Measurements from ENCODE around the gene PIK3AP1. TPM values are rescaled to one million over a fixed set of nuclear protein-coding genes. Genes with fewer than 3 reads are reported as not detected.

Gene PIK3AP1
- total and polyA plus RNA-seq, 4 donors: 27.3 to 137 (median 50.9) TPM

DNA sequence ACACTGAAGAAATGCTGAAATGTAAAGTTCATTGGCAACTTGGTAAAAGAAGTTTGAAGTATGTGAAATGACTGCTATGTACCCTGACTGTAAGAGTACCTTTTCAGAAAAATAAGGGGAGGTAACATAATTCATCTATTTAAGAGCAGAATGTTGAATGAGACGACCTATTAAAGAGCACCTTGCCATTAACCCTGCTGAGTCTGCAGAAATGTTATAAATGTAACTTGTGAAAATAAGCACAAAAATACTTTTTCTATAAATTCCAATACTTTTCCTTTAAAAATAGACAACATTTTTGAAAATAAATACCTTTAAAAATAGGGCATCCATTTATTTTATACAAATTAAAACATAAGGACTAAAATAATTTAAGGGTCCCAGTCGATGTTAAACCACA lies 141.2 kb downstream of the PIK3AP1 start:
- 83% methylated on average over 2 of the region's 2 CpGs for WGBS
- TF ChIP-seq TAF1 (conservative IDR thresholded peaks at IDR 0.05): no peak
- TF ChIP-seq RXRA (IDR thresholded peaks at IDR 0.05): no peak
- TF ChIP-seq SP1 (IDR thresholded peaks at IDR 0.05): no peak
- TF ChIP-seq RAD21 (IDR thresholded peaks at IDR 0.05): no peak
- TF ChIP-seq EGR1 (IDR thresholded peaks at IDR 0.05; ENCODE audit: low read depth in 2 of 2): no peak
- no peak for TF ChIP-seq GABPA (IDR thresholded peaks at IDR 0.05 in 1 of 2, conservative IDR thresholded peaks at IDR 0.05 in 1 of 2)
- TF ChIP-seq, protein P1, sequence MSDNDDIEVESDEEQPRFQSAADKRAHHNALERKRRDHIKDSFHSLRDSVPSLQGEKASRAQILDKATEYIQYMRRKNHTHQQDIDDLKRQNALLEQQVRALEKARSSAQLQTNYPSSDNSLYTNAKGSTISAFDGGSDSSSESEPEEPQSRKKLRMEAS (IDR thresholded peaks at IDR 0.05): no peak
- no peak for TF ChIP-seq HNF4A (conservative IDR thresholded peaks at IDR 0.05)
- TF ChIP-seq JUND (IDR thresholded peaks at IDR 0.05): no peak
- TF ChIP-seq, protein P2, sequence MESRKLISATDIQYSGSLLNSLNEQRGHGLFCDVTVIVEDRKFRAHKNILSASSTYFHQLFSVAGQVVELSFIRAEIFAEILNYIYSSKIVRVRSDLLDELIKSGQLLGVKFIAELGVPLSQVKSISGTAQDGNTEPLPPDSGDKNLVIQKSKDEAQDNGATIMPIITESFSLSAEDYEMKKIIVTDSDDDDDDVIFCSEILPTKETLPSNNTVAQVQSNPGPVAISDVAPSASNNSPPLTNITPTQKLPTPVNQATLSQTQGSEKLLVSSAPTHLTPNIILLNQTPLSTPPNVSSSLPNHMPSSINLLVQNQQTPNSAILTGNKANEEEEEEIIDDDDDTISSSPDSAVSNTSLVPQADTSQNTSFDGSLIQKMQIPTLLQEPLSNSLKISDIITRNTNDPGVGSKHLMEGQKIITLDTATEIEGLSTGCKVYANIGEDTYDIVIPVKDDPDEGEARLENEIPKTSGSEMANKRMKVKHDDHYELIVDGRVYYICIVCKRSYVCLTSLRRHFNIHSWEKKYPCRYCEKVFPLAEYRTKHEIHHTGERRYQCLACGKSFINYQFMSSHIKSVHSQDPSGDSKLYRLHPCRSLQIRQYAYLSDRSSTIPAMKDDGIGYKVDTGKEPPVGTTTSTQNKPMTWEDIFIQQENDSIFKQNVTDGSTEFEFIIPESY (IDR thresholded peaks at IDR 0.05): no peak
- TF ChIP-seq FOXA2 (IDR thresholded peaks at IDR 0.05): no peak
- TF ChIP-seq, protein P3, sequence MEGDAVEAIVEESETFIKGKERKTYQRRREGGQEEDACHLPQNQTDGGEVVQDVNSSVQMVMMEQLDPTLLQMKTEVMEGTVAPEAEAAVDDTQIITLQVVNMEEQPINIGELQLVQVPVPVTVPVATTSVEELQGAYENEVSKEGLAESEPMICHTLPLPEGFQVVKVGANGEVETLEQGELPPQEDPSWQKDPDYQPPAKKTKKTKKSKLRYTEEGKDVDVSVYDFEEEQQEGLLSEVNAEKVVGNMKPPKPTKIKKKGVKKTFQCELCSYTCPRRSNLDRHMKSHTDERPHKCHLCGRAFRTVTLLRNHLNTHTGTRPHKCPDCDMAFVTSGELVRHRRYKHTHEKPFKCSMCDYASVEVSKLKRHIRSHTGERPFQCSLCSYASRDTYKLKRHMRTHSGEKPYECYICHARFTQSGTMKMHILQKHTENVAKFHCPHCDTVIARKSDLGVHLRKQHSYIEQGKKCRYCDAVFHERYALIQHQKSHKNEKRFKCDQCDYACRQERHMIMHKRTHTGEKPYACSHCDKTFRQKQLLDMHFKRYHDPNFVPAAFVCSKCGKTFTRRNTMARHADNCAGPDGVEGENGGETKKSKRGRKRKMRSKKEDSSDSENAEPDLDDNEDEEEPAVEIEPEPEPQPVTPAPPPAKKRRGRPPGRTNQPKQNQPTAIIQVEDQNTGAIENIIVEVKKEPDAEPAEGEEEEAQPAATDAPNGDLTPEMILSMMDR (IDR thresholded peaks at IDR 0.05; ENCODE audit: low read depth, low read length, missing input control): no peak

DNA sequence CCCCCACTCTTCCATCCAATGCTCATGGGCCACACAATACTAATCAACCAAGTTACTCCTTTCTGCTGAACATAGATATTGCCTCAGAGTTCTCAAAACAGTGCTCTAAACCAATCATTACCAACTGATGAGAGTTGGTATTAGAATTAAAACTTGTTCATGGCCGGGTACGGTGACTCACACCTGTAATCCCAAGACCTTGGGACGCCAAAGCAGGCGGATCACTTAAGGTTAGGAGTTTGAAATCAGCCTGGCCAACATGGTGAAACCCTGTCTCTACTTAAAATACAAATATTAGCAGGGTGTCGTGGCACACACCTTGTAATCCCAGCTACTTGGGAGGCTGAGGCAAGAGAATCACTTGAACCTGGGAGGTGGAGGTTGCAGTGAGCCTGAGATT lies 141.7 kb downstream of the PIK3AP1 start:
- H3K36me3 ChIP-seq (ENCODE audit: control insufficient read depth in 4 of 4, insufficient read depth in 3 of 4, low read depth in 1 of 4, low read length in 3 of 4): peaks cover 0 to 9% (median 0%) of the 10 kb centered on the region in 4 donors
- H3K27ac ChIP-seq (ENCODE audit: low read depth in 1 of 2, low read length in 2 of 2): no peak overlapping the region
- no peak for DNase-seq (ENCODE audit: low spot score)
- 88% methylated on average over 5 of the region's 5 CpGs for WGBS
- H3K27me3 ChIP-seq (ENCODE audit: control insufficient read depth in 4 of 4, insufficient read depth in 4 of 4, low read length in 3 of 4): no peaks in the 10 kb centered on the region
- peaks cover 5 to 26% (median 11%) of the 10 kb centered on the region in 4 donors for H3K4me1 ChIP-seq (ENCODE audit: control insufficient read depth in 4 of 4, insufficient read depth in 4 of 4, low read length in 3 of 4)
- H3K9me3 ChIP-seq (ENCODE audit: control insufficient read depth in 4 of 4, low read length in 3 of 4): no peaks in the 10 kb centered on the region
- TF ChIP-seq JUND (IDR thresholded peaks at IDR 0.05) (no peak), NR2F2 (IDR thresholded peaks at IDR 0.05) (no peak)
- TF ChIP-seq, protein P2 (IDR thresholded peaks at IDR 0.05): no peak
- TF ChIP-seq, protein P1 (IDR thresholded peaks at IDR 0.05): no peak
- TF ChIP-seq, protein P3 (IDR thresholded peaks at IDR 0.05; ENCODE audit: low read depth, low read length, missing input control): no peak
- H3K4me3 ChIP-seq (ENCODE audit: low read depth in 1 of 3, low read length in 3 of 3): no peak overlapping the region
- no peak overlapping the region for H3K9ac ChIP-seq (ENCODE audit: low read depth in 1 of 2, low read length in 2 of 2)

More for the DNA sequence above, 141.2 kb downstream of the PIK3AP1 start:
- no peak overlapping the region for H3K9ac ChIP-seq (ENCODE audit: low read depth in 1 of 2, low read length in 2 of 2)
- no peak overlapping the region for H3K27ac ChIP-seq (ENCODE audit: low read depth in 1 of 2, low read length in 2 of 2)
- DNase-seq (ENCODE audit: low spot score): no peak
- H3K4me1 ChIP-seq (ENCODE audit: control insufficient read depth in 4 of 4, insufficient read depth in 4 of 4, low read length in 3 of 4): peaks cover 5 to 30% (median 11%) of the 10 kb centered on the region in 4 donors
- no peaks in the 10 kb centered on the region for H3K27me3 ChIP-seq (ENCODE audit: control insufficient read depth in 4 of 4, insufficient read depth in 4 of 4, low read length in 3 of 4)
- H3K36me3 ChIP-seq (ENCODE audit: control insufficient read depth in 4 of 4, insufficient read depth in 3 of 4, low read depth in 1 of 4, low read length in 3 of 4): peaks cover 0 to 9% (median 0%) of the 10 kb centered on the region in 4 donors
- no peak overlapping the region for H3K4me3 ChIP-seq (ENCODE audit: low read depth in 1 of 3, low read length in 3 of 3)
- H3K9me3 ChIP-seq (ENCODE audit: control insufficient read depth in 4 of 4, low read length in 3 of 4): no peaks in the 10 kb centered on the region
